Measurements from ENCODE around the gene GNAS.

- TF ChIP-seq, protein P1, sequence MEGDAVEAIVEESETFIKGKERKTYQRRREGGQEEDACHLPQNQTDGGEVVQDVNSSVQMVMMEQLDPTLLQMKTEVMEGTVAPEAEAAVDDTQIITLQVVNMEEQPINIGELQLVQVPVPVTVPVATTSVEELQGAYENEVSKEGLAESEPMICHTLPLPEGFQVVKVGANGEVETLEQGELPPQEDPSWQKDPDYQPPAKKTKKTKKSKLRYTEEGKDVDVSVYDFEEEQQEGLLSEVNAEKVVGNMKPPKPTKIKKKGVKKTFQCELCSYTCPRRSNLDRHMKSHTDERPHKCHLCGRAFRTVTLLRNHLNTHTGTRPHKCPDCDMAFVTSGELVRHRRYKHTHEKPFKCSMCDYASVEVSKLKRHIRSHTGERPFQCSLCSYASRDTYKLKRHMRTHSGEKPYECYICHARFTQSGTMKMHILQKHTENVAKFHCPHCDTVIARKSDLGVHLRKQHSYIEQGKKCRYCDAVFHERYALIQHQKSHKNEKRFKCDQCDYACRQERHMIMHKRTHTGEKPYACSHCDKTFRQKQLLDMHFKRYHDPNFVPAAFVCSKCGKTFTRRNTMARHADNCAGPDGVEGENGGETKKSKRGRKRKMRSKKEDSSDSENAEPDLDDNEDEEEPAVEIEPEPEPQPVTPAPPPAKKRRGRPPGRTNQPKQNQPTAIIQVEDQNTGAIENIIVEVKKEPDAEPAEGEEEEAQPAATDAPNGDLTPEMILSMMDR (IDR thresholded peaks at IDR 0.05 in 4 of 5, conservative IDR thresholded peaks at IDR 0.05 in 1 of 5): peak in 4 of 5 experiments; percentile 14 to 50 (median 37)
- no peak for TF ChIP-seq POLR2A (IDR thresholded peaks at IDR 0.05)
Measured at GRCh38 chr20:58839474-58839874, 13.0 kb upstream of the GNAS start.
